ENCODE data around the gene TIAM2.

Gene TIAM2

DNA sequence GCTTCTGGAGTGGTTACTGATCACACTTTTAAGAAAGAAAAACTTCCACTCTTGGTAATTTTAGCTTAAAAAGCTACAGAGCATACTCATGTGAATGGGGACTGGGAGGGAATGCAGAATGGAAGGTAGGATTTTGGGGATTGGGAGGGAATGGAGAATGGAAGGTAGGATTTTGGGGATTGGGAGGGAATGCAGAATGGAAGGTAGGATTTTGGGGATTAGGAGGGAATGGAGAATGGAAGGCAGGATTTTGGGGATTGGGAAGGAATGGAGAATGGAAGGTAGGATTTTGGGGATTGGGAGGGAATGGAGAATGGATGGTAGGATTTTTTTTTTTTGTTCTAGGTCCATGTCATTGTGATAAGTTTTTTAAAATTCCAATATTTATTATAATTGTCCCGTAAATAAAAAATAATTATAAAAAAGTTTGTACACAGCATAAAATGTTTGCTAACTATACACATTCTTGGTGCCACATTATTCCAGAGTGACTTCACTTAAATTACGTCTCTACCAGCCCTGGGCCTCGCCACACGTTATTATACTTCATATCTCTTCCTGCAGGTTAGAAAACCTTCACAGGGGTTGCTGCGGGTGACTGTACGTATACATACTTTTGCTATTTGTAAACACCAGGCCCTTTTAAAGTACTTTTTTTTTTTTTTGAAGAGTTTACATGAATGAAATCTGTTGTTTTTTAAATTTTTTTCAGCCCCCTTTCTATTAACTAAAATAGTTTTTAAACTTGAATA, 127.3 kb downstream of the TIAM2 start:
- DNase-seq (ENCODE audit: low read depth in 2 of 3, low spot score in 2 of 3): no peak

DNA sequence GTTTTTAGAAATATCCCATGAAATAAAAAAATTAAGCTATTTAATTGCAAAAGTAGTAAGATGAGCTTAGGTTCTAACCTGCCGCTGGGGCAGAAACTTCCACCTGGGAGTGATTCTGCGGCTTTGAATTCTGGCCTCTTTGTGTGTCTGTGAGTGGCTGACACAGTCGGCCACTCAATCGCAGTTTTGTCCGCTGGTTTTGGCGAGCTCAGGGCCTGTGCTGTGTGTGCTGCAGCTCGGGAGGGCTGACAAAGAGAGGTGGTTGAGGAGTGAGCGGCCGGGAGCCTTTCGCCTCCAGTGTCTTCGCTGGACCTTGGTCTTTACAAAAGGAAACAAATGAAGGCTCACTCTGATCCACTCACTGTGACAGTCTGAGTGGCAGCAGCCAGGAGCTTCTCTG, 128.4 kb downstream of the TIAM2 start:
- DNase-seq (ENCODE audit: low read depth in 2 of 3, low spot score in 2 of 3): no peak

DNA sequence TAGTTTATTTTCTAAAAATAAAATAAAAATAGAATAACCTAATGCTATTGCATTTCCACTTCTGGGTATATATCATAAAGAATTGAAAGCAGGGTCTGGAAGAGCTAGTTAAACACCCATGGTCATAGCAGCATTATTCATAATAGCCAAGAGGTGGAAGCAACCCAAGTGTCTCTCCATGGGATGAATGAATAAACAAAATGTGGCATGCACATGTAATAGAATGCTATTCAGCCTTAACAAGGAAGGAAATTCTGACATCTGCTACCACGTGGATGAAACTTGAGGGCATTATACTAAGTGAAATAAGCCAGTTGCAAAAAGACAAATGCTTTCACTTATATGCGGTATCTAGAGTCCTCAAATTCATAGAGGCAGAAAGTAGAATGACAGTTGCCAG, 130.8 kb downstream of the TIAM2 start:
- DNase-seq (ENCODE audit: low read depth in 2 of 3, low spot score in 2 of 3): no peak

DNA sequence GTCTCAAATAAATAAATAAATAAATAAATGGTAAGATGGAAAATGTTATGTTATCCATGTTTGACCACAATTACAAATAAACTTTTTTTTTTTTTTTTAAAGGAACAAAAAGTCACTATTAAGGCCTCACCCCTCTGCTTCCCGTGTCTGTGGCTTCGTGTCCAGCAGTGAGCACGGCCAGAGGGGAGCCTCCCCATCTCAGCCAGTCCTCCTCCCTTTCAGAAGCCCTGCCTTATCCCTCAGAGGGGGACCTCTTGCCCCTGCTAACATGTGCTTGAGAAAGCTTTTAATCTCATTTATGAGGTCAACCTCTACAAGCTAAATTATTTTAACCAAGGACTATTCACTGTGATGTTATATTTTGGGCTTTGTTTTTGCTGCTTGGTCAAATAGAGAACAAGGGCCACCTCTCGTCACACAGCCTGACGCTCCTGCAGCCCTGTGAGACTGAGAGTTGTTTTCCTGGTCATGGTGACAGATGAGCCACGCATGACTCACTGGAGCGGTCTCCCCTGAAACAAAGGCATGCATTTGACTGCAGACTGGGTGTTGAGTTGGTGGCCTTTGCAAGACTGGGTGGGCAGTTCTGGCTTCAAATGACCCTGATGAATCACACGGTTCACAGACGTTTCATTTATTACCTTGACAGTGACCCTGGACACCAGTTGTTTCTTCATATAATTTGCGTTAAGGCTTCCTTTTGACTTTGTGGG, 131.8 kb downstream of the TIAM2 start:
- peak in 2 of 3 experiments; percentile 54 to 55 for DNase-seq (ENCODE audit: low read depth in 2 of 3, low spot score in 2 of 3)

DNA sequence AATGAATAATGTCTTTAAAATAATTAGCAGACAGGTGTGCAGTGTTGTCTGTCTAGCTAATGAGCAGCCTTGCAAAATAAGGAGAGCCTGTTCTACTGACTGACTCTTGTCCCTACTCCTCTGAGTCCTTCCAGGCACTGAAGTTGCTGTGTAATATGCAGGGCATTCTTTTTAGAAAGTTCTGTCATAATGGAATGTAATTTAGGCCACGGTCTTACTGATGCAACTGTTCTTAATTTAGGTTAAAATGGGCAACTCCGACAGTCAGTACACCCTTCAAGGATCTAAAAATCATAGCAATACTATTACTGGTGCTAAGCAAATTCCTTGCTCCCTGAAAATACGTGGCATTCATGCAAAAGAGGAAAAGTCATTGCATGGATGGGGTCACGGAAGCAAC, 133.9 kb downstream of the TIAM2 start:
- DNase-seq (ENCODE audit: low read depth in 2 of 3, low spot score in 2 of 3): no peak

DNA sequence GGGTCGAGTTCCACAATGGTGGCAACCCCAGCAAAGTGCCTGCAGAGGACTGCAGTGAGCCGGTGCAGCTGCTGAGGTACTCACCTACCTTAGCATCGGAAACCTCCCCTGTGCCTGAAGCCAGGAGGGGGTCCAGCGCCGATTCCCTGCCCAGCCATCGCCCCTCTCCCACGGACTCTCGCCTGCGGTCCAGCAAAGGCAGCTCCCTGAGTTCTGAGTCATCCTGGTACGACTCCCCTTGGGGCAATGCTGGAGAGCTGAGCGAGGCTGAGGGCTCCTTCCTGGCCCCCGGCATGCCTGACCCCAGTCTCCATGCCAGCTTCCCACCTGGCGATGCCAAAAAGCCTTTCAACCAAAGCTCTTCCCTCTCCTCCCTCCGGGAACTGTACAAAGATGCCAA, 134.6 kb downstream of the TIAM2 start:
- DNase-seq (ENCODE audit: low read depth in 2 of 3, low spot score in 2 of 3): no peak

DNA sequence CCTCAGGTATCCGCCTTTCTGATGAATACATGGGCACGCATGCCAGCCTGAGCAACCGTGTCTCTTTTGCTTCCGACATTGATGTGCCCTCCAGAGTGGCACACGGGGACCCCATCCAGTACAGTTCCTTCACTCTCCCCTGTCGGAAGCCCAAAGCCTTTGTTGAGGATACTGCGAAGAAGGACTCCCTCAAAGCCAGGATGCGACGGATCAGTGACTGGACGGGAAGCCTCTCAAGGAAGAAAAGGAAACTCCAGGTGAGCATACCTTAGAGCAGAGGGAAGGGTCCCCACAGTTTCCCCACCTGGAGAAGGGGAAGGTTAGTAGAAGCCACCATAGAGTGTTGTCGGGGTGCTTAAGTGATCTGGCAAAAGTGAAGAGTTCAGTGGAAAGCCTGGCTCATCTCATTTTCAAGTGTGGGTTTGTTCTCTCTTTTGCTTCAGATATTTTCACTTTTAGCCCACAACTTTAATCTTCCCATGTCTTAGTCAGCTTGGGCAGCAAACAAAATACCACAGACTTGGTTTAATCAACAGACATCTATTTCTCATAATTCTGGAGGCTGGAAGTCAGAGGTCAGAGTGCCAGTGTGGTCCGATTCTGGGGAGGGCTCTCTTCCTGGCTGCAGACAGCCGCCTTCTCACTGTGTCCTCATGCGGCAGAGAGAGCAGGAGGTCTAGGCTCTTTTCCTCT, 135.2 kb downstream of the TIAM2 start:
- no peak for DNase-seq (ENCODE audit: low read depth in 2 of 3, low spot score in 2 of 3)

DNA sequence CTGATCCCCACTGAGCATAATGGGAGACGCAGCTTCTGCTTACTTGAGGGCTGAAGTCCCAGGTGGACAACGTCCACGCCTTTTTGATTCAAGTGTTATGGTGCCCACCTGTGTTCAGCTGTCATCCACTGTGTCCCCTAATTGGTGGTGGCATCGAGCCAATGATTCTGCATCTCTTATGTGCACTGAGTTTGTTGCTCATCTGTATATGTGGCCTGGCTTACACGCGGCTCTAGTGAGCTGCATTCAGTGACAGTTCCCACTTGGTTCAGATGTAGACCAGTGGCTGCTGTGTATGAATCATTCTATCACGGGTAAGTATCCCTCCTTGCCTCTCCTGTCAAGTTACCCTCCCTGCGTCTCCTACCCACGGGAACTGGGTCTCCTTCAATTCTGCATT, 137.5 kb downstream of the TIAM2 start:
- no peak for DNase-seq (ENCODE audit: low read depth in 2 of 3, low spot score in 2 of 3)

DNA sequence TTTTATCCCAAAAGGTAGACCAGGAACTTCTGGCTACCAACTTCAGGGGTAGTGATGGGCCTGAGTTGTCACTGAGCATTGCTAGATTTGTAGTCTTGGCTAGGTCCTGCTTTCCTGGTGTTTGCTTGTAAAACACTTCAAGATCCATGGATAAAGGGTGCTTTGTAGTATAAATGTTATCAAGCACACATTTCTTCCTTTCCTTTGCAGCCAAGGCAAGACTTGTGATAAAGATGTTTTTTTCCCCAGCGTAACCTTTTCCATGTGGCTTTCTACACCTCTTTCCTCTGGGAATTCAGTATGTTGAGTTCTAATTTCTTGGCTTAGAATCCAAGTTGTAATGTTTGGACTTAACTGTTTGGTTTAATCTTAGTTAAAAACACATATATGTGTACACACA, 145.9 kb downstream of the TIAM2 start:
- no peak for DNase-seq (ENCODE audit: low read depth in 2 of 3, low spot score in 2 of 3)

DNA sequence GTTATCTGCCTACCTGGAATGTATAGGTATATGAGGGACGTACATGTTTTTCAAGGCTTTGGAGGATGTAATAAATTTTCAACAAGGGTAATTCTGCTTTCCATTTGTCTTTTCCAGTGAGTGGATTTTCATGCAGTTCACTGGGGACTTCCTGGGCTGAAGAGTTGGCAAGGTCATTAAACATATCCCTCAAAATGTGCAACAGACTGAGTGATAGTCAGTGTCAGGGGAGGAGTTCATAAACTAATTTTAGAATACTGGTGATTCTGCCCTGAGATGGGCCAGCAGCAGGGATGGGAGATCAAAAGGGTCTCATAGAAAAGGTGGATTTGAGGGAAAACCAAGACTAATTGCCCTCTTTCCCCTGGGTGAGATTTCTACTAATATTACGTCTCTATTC, 146.4 kb downstream of the TIAM2 start:
- DNase-seq (ENCODE audit: low read depth in 2 of 3, low spot score in 2 of 3): no peak

DNA sequence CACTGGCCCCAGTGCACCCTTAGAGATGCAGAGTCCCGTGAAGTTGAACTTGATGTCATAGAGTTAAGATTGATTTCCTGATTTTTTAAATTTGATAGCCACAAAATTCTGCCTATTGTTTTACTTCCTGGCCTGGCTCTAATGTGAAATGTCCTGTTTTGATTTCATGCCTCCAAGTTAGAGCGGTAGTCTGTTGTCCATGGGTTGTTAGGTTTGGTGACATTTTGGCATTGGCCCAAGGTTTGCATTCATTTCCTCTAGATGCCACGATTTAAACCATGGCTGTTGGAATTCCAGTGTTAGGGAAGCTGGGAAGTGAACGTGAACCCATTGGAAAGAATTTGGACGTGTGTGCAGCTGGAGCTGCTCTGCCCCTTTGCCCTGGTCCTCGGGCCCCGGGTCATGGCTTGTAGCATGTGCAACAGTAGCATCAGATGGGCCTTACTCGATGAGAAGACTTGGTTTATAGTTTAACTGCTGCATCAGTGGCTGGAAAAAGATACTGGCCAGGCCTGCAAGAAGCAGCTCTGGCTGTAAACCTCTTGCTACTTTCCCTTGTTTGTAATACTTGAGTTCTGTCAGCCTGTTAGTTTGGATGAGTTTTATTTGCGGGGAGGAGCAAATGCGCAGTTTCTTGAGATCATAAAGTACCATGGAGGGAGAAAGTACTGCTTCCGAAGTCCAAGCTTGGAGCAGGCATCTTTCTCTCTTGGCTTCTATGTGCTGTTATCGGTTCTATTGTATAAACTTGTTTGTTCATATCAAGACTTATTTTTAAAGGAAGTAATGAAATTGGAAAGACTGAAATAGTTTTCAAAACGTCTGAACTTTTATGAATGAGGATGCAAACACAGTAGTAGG, 147.3 kb downstream of the TIAM2 start:
- no peak for DNase-seq (ENCODE audit: low read depth in 2 of 3, low spot score in 2 of 3)

DNA sequence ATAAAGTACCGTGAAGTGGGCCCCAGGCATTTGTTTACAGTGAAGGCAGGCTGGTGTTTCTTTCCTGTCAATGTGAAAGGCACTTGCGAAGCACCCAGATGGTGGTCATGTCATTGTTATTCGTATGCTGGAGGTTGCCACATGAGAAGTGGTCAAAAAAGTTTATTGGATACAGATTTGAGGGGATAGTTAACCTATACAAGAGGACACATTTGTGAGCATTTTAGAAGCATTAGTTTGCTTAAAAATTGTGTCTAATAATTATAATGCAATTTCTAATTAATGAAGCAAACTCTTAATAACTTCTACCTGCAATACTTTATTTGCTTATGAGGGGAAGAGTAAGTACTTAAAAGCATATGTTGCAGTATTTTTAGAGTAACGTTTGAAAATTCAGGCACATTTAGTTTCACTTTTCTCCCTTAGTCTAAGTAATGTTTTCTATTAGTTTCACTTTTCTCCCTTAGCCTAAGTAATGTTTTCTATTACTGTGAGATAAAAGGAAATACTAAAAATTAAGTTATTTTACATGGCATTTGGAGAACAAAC, 148.0 kb downstream of the TIAM2 start:
- no peak for DNase-seq (ENCODE audit: low read depth in 2 of 3, low spot score in 2 of 3)

DNA sequence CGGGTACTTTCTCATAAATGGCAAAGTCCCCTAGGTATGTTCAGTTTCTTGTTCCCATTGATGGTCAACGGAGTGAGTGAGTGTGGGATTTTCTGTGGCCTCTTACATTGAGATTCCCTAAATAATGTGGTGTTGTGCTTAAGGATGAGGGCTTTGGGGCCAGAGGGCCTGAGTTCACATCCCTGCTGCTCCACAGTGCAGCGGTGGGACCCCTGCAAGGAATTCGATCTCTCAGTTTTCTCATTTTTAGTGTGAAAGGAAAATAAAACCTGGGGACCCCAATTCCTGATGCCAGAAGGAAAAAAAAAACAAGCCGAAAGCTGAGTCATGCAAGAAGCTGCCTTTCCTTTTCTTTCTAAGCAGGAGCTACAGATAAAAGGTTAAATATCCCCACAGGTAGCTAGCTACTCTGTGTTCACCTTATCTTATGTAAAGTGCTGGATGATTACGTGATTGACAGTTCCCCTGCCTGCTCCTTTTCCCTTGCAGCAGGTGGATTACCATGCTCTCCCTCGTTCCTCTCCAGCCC, 148.5 kb downstream of the TIAM2 start:
- no peak for DNase-seq (ENCODE audit: low read depth in 2 of 3, low spot score in 2 of 3)

DNA sequence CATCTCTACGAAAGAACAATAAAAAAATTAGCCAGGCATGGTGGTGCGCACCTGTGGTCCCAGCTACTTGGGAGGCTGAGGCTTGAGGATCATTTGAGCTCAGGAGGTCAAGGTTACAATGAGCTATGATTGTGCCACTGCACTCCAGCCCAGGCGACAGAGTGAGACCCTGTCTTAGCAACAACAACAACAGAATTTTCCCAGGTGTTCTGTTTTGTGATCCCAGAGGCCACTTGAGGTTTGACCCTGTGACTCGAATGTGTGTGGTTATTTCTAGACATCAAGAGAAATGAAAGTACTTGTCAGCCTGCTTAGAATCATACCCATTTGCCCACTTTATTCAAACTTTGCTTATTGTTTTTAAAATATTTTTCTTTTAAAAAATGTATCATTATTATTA, 151.1 kb downstream of the TIAM2 start:
- DNase-seq (ENCODE audit: low read depth in 2 of 3, low spot score in 2 of 3): no peak

DNA sequence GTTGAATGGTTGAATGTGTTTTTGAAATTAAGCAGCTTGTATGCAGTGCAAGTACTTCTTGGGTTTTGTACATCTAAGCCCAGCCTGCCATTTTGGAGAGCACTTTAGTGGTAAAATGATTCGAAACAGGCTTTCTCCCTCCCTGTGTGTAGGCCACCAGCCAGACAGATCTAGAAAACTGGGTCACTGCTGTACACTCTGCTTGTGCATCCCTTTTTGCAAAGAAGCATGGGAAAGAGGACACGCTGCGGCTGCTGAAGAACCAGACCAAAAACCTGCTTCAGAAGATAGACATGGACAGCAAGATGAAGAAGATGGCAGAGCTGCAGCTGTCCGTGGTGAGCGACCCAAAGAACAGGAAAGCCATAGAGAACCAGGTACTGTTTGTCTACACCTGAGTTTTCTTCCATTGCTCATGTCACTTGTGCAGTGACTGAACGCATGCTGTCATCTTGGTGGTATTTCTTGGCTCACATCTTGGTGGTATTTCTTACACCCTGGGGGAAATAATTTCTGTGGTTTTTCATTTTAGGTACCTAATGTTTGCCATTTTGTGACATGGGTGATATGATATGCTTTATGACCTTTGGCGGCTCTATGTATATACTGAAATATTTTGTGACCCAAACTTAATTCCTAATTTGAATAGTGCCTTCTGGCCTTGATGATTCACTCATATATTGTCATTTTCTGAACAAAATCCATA, 153.0 kb downstream of the TIAM2 start:
- DNase-seq (ENCODE audit: low read depth in 2 of 3, low spot score in 2 of 3): no peak

DNA sequence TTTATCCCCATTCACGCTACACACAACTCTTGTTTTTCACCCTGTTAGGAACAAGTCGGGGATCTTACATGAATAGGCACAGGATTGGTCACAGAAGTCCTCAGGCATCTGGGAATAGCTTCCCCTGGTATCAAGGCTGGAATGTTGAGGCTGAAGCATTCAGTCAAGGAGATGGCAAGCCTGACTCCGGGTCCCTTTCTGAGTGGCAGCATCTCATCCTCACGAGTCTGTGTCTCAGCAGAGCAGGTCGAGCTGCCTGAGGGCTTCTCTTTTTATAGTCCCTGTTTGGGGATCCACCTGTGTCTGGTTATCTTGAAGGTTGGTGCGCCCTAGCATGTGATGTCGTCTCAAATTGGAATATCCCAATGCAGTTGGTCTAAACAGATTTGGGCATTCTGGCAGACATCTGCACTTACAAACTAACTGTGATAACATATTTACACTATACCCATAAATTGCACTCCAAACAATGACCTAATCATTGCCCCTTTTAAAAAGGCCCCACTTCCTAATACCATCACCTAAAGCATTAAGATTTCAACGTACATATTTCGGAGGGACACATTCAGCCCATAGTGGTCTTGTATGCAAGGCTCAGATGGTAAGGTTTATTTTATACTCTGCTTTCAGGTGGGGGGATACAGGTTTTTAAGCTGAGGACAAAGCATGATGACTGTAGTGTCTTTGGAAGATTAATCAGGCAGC, 156.0 kb downstream of the TIAM2 start:
- no peak for DNase-seq (ENCODE audit: low read depth in 2 of 3, low spot score in 2 of 3)

DNA sequence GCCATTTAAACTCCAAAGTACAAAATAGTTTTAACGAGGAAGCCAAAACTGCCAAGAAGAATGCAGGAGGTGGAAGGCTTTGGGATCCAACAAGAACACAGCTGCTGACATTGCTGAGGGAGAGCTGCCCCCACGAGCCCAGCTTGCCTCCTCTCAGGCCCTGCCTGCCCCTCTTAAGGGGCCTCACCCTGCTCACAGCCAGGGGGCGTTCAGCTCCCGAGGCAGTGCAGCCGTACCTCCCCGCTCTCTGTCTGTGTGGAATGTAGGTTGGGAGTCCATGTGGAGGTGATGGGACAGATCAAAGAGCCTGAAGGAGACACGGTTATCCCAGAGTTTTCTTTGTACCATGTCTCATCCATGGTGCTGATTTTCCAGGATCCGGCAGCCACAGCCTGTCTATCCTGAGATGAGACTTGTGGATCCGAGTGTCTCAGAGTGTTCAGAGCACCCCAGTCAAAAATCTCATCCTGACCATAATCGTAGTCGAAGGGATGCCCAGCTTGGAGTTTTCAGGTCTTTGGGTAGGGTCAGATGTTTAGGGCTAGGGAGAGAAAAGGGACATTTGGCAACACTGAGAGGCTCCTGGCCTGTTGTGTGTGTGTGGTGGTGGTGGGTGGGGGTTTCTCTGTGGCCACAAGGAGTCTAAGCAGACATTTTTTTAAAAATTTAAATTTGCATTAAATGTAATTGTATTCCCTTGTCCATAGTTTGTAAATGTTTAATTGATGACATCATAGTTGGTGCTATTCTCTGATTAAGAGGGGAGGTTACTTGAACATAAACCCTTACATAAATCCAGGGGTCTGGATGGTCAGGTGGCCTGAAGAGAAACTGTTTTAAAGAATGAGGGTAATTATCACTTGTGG, 157.3 kb downstream of the TIAM2 start:
- DNase-seq (ENCODE audit: low read depth in 2 of 3, low spot score in 2 of 3): no peak

DNA sequence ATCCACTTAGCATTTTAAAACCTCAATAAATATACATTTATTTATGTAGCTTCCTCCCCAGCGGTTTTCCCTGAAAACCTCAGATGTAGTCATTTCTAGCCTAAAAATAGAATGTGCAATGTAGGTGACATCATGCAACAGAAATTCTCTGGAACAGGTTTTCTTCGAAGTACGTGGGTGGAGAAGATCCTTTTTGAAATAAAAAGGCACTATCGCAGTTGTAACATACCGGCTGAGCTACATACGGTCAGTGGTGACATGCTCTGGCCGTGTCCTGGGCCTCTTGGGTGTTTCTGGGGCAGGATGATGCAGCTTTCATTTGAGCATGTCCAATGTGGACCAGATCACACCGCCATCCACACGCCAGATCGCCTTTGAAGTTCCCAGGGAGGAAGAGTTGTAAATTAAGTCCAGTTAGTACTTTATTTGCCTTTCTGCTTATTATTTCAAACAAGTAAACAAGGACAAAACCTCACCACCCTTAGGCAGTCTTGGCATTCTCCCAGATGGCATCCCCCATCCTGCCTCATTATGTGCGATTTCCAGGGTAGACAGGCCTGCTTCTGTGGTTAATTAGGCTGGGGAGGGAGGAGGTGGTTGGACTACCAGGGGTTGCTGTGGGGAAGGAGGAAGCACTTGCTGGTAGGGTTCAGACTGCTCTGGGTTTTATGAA, 159.2 kb downstream of the TIAM2 start:
- peak in 2 of 3 experiments; percentile 16 to 43 for DNase-seq (ENCODE audit: low read depth in 2 of 3, low spot score in 2 of 3)

Data from activated CD8-positive, alpha-beta memory T cell treated with anti-CD3 and anti-CD28 coated beads for 48 hours (primary cell).